ENCODE results near the gene KXD1.

DNA sequence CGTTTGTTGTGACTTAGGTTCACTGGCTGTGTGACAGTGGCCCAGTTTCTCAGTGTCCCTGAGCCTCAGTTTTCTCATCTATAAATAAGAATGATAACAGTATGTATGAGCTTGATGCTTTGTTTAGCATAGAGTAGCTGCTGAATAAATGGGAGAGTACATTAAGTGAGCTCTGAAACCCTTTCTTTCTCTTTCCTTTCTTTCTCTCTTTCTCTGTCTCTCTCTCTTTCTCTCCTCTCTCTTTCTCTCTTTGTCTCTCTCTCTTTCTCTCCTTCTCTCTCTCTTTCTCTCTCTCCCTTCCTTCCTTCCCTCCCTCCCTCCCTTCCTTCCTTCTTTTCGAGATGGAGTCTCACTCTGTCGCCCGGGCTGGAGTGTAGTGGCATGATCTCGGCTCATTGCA is 2.0 kb downstream of the KXD1 start:
- TF ChIP-seq POLR2A (IDR thresholded peaks at IDR 0.05; ENCODE audit: low read depth) (no peak), CTCF (IDR thresholded peaks at IDR 0.05) (no peak), POLR2AphosphoS5 (IDR thresholded peaks at IDR 0.05) (no peak), EP300 (IDR thresholded peaks at IDR 0.05) (no peak)

All from esophagus muscularis mucosa (tissue), 4 donors.